Measurements from ENCODE around the gene ABCA5. TPM values are rescaled to one million over a fixed set of nuclear protein-coding genes. Genes with fewer than 3 reads are reported as not detected.

ABCA5 gene
- total and polyA plus RNA-seq, 2 of the 13 experiments (the other 11 are each of a cell fraction or from before 2014, with no cell fraction given): 9.7 to 10.1 TPM

- in situ Hi-C loops (cut with HindIII; ENCODE audit: extremely low pct_ligation_motif_present, low pct_unique_long_range_greater_than_20kb) (no loop called here), intact Hi-C loops (cut with micrococcal nuclease; ENCODE audit: unreplicated experiment) (no loop called here)
- H3K4me1 ChIP-seq (ENCODE audit: insufficient read depth, low read length): no peaks in the 10 kb centered on the region
- H2AFZ ChIP-seq (ENCODE audit: low read length): no peak overlapping the region
- H3K27me3 ChIP-seq (ENCODE audit: control insufficient read depth in 1 of 2, insufficient read depth in 2 of 2, low read length in 2 of 2): peaks cover 0 to 6% of the 10 kb centered on the region in 2 experiments; a peak in 2 of 5 replicates
- FAIRE-seq (no peak), ATAC-seq (no peak), DNase-seq (ENCODE audit: low spot score) (no peak)
- no TSS peak for BruUV-seq (replicated peaks)
- CTCF ChIA-PET (ENCODE audit: low intra/inter-chr PET ratio, low total read pairs): no interaction called here
- H3K9me3 ChIP-seq (ENCODE audit: low read length): no peaks in the 10 kb centered on the region
- H3K9ac ChIP-seq (ENCODE audit: insufficient read depth, low read depth, low read length): no peak overlapping the region
- H3K4me2 ChIP-seq (ENCODE audit: low read depth, low read length): no peak overlapping the region
- H3K79me2 ChIP-seq (ENCODE audit: insufficient read depth, low read length): no peaks in the 10 kb centered on the region
- H3K4me3 ChIP-seq (replicated peaks in 1 of 3; ENCODE audit: insufficient read depth in 1 of 3, low read depth in 2 of 3, low read length in 3 of 3): no peak overlapping the region
- no peak overlapping the region for H3K27ac ChIP-seq (ENCODE audit: extremely low read length, insufficient read depth, low read length)
- no peaks in the 10 kb centered on the region for H3K36me3 ChIP-seq (replicated peaks in 1 of 2; ENCODE audit: control insufficient read depth in 1 of 2, insufficient read depth in 2 of 2, low read length in 2 of 2)
- no peaks in the 10 kb centered on the region for H4K20me1 ChIP-seq (ENCODE audit: insufficient read depth, low read length)
- POLR2A ChIA-PET: no interaction called here
- TF ChIP-seq NFRKB (IDR thresholded peaks at IDR 0.05): no peak
- no peak for TF ChIP-seq ELF4 (CRISPR knock-in tag; IDR thresholded peaks at IDR 0.05; ENCODE audit: borderline replicate concordance)
- TF ChIP-seq PHF8 (CRISPR knock-in tag; IDR thresholded peaks at IDR 0.05): no peak
- TF ChIP-seq FOXK2 (IDR thresholded peaks at IDR 0.05): no peak
- TF ChIP-seq PPARG (CRISPR knock-in tag; conservative IDR thresholded peaks at IDR 0.05): no peak
- no peak for TF ChIP-seq MAX (IDR thresholded peaks at IDR 0.05)
- no peak for TF ChIP-seq SP4 (CRISPR knock-in tag; IDR thresholded peaks at IDR 0.05)
- no peak for TF ChIP-seq FOXM1 (CRISPR knock-in tag; IDR thresholded peaks at IDR 0.05)
- no peak for TF ChIP-seq PAWR (CRISPR knock-in tag; IDR thresholded peaks at IDR 0.05; ENCODE audit: borderline replicate concordance)
- no peak for TF ChIP-seq CBX5 (CRISPR knock-in tag; IDR thresholded peaks at IDR 0.05; ENCODE audit: borderline replicate concordance)
- TF ChIP-seq HNRNPL (IDR thresholded peaks at IDR 0.05; ENCODE audit: low read depth, low read length): no peak
- no peak for TF ChIP-seq SP5 (CRISPR knock-in tag; IDR thresholded peaks at IDR 0.05; ENCODE audit: borderline replicate concordance, low read depth)
These were observed 6.6 kb upstream of the ABCA5 start for GRCh38 chr17:69333561-69333960.

GRCh38 chr17:69331756-69332155 is 4.8 kb upstream of the ABCA5 start:
- in situ Hi-C loops (cut with HindIII; ENCODE audit: extremely low pct_ligation_motif_present, low pct_unique_long_range_greater_than_20kb): no loop called here
- Histone ChIP-seq H3K27me3 (ENCODE audit: control insufficient read depth in 1 of 2, insufficient read depth in 2 of 2, low read length in 2 of 2) (peaks cover 0 to 6% of the 10 kb centered on the region in 2 experiments; a peak in 2 of 5 replicates), H2AFZ (ENCODE audit: low read length) (no peak overlapping the region), H3K9me3 (ENCODE audit: low read length) (no peaks in the 10 kb centered on the region), H3K36me3 (replicated peaks in 1 of 2; ENCODE audit: control insufficient read depth in 1 of 2, insufficient read depth in 2 of 2, low read length in 2 of 2) (no peaks in the 10 kb centered on the region), H3K9ac (ENCODE audit: insufficient read depth, low read depth, low read length) (no peak overlapping the region), H3K4me3 (replicated peaks in 1 of 3; ENCODE audit: insufficient read depth in 1 of 3, low read depth in 2 of 3, low read length in 3 of 3) (no peak overlapping the region), H3K27ac (ENCODE audit: extremely low read length, insufficient read depth, low read length) (no peak overlapping the region), H3K4me2 (ENCODE audit: low read depth, low read length) (no peak overlapping the region), H4K20me1 (ENCODE audit: insufficient read depth, low read length) (no peaks in the 10 kb centered on the region), H3K4me1 (ENCODE audit: insufficient read depth, low read length) (peaks cover 10% of the 10 kb centered on the region; the same call in 1 of the 2 replicates), H3K79me2 (ENCODE audit: insufficient read depth, low read length) (no peaks in the 10 kb centered on the region)
- POLR2A ChIA-PET: no interaction called here
- no peak for DNase-seq (ENCODE audit: low spot score)
- intact Hi-C loops (cut with micrococcal nuclease; ENCODE audit: unreplicated experiment): no loop called here
- BruUV-seq (replicated peaks): no TSS peak
- 5% methylated on average over 2 of the region's 2 CpGs for WGBS (ENCODE audit: low lambda C conversion rate)
- no peak for ATAC-seq
- CTCF ChIA-PET (ENCODE audit: low intra/inter-chr PET ratio, low total read pairs): no interaction called here
- no peak for FAIRE-seq
- TF ChIP-seq E2F5 (CRISPR knock-in tag; conservative IDR thresholded peaks at IDR 0.05) (no peak), ZNF710 (CRISPR knock-in tag; IDR thresholded peaks at IDR 0.05; ENCODE audit: borderline replicate concordance) (no peak), ZSCAN20 (CRISPR knock-in tag; IDR thresholded peaks at IDR 0.05; ENCODE audit: borderline replicate concordance) (no peak), MYC (CRISPR knock-in tag; IDR thresholded peaks at IDR 0.05; ENCODE audit: borderline replicate concordance) (no peak)
